ENCODE measurements around the gene CDH22. TPM values are rescaled to one million over a fixed set of nuclear protein-coding genes. Genes with fewer than 3 reads are reported as not detected.

Gene CDH22
- total RNA-seq, 1 donor from 2014 or later = 1.7 TPM

DNA sequence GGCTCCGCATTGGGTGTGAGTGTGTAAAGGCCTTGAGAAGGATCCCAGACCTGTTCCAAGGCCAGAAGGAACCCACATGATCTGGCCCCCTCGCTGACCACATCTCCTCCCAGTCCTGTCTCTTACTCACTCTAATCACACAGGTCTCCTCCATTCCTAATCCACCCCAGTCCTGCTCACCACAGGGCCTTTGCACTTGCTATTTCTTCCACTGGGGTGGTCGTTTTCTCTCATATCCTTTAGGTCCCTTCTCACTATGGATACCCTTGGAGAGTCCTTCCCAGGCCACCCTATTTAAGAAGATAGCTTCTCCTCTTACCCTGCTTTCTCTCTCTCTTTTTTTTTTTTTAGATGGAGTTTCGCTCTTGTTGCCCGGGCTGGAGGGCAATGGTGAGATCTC is 124.5 kb downstream of the CDH22 start:
- no peaks in the 10 kb centered on the region for H3K36me3 ChIP-seq
- no peak for TF ChIP-seq POLR2AphosphoS5 (IDR thresholded peaks at IDR 0.05; ENCODE audit: insufficient read depth in 1 of 2, low read depth in 1 of 2)
- TF ChIP-seq, protein P1, sequence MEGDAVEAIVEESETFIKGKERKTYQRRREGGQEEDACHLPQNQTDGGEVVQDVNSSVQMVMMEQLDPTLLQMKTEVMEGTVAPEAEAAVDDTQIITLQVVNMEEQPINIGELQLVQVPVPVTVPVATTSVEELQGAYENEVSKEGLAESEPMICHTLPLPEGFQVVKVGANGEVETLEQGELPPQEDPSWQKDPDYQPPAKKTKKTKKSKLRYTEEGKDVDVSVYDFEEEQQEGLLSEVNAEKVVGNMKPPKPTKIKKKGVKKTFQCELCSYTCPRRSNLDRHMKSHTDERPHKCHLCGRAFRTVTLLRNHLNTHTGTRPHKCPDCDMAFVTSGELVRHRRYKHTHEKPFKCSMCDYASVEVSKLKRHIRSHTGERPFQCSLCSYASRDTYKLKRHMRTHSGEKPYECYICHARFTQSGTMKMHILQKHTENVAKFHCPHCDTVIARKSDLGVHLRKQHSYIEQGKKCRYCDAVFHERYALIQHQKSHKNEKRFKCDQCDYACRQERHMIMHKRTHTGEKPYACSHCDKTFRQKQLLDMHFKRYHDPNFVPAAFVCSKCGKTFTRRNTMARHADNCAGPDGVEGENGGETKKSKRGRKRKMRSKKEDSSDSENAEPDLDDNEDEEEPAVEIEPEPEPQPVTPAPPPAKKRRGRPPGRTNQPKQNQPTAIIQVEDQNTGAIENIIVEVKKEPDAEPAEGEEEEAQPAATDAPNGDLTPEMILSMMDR (IDR thresholded peaks at IDR 0.05) = no peak
- no peak overlapping the region for H3K27ac ChIP-seq
- H3K27me3 ChIP-seq = no peaks in the 10 kb centered on the region
- DNase-seq (ENCODE audit: extremely low spot score in 2 of 2) = no peak
- intact Hi-C loops (cut with DNase I) = no loop called here
- H3K4me1 ChIP-seq = no peaks in the 10 kb centered on the region
- H3K4me3 ChIP-seq = no peak overlapping the region
- no peaks in the 10 kb centered on the region for H3K9me3 ChIP-seq

DNA sequence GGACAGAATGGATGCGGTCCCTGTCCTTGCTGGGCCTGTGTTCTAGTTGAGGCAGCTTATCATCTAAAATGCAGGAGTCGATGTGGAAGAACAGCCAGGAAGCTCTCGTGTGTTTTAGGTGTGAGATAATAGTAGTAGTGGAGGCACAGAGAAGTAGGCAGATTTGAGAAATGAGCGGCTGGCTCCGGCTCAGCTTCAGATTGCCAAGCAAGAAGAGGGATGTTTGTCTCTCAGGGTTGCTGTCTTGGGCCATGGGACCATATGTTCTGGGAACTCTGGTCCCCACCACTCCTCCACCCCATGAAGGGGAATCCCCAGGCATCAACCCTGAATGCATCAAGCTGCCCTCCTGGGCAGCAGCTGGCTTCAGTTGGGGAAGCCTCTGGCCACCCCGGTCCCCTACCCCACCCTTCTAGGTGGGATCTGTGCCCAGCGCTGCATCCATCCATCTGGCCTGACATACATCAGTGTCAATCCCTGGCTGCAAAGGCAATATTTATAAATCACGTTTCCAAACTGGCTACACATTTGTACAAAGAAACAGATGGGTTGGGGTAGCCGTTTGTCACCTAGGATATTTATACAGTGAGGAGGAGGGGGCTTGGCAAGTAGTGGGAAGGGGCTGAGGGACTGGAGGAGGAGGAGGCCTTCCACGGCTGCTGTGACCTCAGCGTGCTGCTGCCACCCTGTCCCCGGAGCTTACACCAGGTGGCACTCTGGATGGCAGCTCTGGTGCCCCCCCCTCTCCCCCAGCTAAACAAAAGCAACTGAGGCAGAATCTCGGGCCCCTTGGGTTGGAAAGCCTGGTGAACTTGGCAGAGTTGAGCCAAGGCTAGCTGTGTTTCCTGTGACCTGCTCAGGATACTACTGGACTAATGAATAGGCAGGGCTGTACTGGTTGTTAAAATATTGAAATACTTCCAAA is 125.8 kb downstream of the CDH22 start:
- intact Hi-C loops (cut with DNase I) = no loop called here
- Histone ChIP-seq H3K27ac (no peak overlapping the region), H3K36me3 (no peaks in the 10 kb centered on the region), H3K4me1 (no peaks in the 10 kb centered on the region), H3K9me3 (no peaks in the 10 kb centered on the region), H3K4me3 (no peak overlapping the region), H3K27me3 (no peaks in the 10 kb centered on the region)
- DNase-seq (ENCODE audit: extremely low spot score in 2 of 2) = no peak
- no peak for TF ChIP-seq POLR2AphosphoS5 (IDR thresholded peaks at IDR 0.05; ENCODE audit: insufficient read depth in 1 of 2, low read depth in 1 of 2)
- TF ChIP-seq POLR2A (IDR thresholded peaks at IDR 0.05) = no peak
- TF ChIP-seq, protein P1 (IDR thresholded peaks at IDR 0.05) = no peak

DNA sequence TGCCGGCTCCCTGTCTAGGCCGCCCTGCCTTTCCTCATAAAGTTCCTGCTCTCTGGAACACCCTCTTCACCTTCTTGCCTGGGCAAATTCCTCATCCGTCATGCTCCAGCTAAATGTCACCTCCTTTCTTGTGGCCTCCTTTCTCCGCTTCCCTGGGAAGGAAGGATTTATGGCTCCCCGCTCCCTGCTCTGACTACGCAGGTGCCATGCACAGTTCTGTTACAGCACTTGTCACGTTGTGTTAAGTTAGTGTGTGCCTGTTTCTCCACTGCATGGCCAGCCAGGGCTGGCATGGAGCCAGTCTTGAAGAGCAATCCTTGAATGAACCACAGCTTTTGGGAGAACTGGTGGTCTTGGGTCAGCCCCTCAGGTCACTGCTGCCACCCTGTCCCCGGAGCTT is 128.4 kb downstream of the CDH22 start:
- Histone ChIP-seq H3K4me3 (no peak overlapping the region), H3K9me3 (no peaks in the 10 kb centered on the region), H3K36me3 (no peaks in the 10 kb centered on the region), H3K27me3 (no peaks in the 10 kb centered on the region), H3K27ac (no peak overlapping the region), H3K4me1 (no peaks in the 10 kb centered on the region)
- intact Hi-C loops (cut with DNase I) = loop anchor here (10.0 kb wide), 1 partner anchor 155 kb away; the partner anchor contains the start of gene SLC12A5
- no peak for DNase-seq (ENCODE audit: extremely low spot score in 2 of 2)
- TF ChIP-seq, protein P1 (IDR thresholded peaks at IDR 0.05) = no peak
- TF ChIP-seq POLR2A (IDR thresholded peaks at IDR 0.05) (no peak), POLR2AphosphoS5 (IDR thresholded peaks at IDR 0.05; ENCODE audit: insufficient read depth in 1 of 2, low read depth in 1 of 2) (no peak)

DNA sequence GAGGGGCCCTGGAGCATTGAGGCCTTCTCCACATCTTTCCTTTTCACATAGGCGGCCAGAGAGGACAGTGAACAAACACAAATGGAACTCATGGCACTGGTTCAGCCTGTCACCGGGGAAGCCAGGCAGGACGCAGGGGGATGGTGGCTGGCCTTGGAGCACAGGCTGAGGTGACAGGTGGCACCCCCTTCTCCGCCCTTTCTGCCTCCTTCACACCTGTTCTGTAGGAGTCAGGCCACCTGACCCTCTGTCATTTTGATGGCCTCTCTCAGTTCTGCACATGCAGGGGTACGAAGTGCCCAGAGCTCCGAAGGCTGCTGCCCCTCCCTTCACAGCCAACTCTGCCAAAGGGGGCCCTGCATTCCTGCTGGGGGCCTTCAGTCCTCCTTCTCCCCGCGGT is 129.4 kb downstream of the CDH22 start:
- H3K9me3 ChIP-seq = no peaks in the 10 kb centered on the region
- no peak for DNase-seq (ENCODE audit: extremely low spot score in 2 of 2)
- TF ChIP-seq, protein P1 (IDR thresholded peaks at IDR 0.05) = no peak
- TF ChIP-seq POLR2A (IDR thresholded peaks at IDR 0.05) = no peak
- TF ChIP-seq POLR2AphosphoS5 (IDR thresholded peaks at IDR 0.05; ENCODE audit: insufficient read depth in 1 of 2, low read depth in 1 of 2) = no peak
- no peaks in the 10 kb centered on the region for H3K27me3 ChIP-seq
- H3K36me3 ChIP-seq = no peaks in the 10 kb centered on the region
- H3K4me3 ChIP-seq = no peak overlapping the region
- H3K4me1 ChIP-seq = no peaks in the 10 kb centered on the region
- intact Hi-C loops (cut with DNase I) = loop anchor here (10.0 kb wide), 1 partner anchor 154 kb away; the partner anchor contains the start of gene SLC12A5
- no peak overlapping the region for H3K27ac ChIP-seq

DNA sequence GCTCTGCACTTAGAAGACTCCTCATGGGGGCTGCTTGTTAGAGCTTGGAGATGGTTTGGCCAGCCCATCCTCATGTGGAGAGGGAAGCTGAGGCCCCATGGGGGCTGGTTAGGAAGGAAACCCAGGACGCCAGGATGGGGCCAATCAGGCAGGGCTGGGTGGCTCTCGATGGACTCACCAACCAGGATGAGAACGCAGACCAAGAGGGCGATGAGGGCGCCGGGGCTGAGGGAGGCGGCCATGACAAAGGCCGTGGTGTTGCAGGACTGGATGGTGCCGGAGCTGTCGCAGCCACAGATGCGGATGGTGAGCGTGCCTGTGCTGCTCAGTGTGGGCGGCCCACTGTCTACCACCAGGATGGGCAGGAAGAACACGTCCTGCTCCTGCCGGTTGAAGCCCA is 130.5 kb downstream of the CDH22 start:
- Histone ChIP-seq H3K27ac (no peak overlapping the region), H3K4me1 (no peaks in the 10 kb centered on the region), H3K27me3 (no peaks in the 10 kb centered on the region), H3K36me3 (no peaks in the 10 kb centered on the region), H3K4me3 (no peak overlapping the region), H3K9me3 (no peaks in the 10 kb centered on the region)
- no peak for DNase-seq (ENCODE audit: extremely low spot score in 2 of 2)
- intact Hi-C loops (cut with DNase I) = loop anchor here (10.0 kb wide), 1 partner anchor 153 kb away; the partner anchor contains the start of gene SLC12A5
- TF ChIP-seq POLR2AphosphoS5 (IDR thresholded peaks at IDR 0.05; ENCODE audit: insufficient read depth in 1 of 2, low read depth in 1 of 2) (no peak), POLR2A (IDR thresholded peaks at IDR 0.05) (no peak)
- TF ChIP-seq, protein P1 (IDR thresholded peaks at IDR 0.05) = no peak
